T-helper 1 cell (primary cell): ENCODE measurements around the gene TJAP1.
"Not testable (repeated sequence)": the region's sequence is repeated elsewhere in the genome, so short reads cannot be mapped to it uniquely, and the experiment has no call there.

Source experiments
- DNase-seq, 5 donors: peaks; one replicate each; pipeline ENCODE4 v3.0.0-alpha.2; 2012 to 2020

TJAP1 gene

GRCh38 chr6:43488667-43489276, 11.4 kb downstream of the TJAP1 start:
- DNase-seq: no peak

GRCh38 chr6:43489277-43490072, 12.1 kb downstream of the TJAP1 start:
- no peak for DNase-seq

- no peak for DNase-seq
Measured at GRCh38 chr6:43490523-43490939, 13.2 kb downstream of the TJAP1 start.

GRCh38 chr6:43491750-43492661, 14.6 kb downstream of the TJAP1 start:
- no peak for DNase-seq

GRCh38 chr6:43492673-43493072, 15.3 kb downstream of the TJAP1 start:
- no peak for DNase-seq

GRCh38 chr6:43493230-43493629, 15.9 kb downstream of the TJAP1 start:
- DNase-seq: no peak

GRCh38 chr6:43493833-43494232, 16.5 kb downstream of the TJAP1 start:
- DNase-seq: no peak

- no peak for DNase-seq
Measured at GRCh38 chr6:43494321-43494720, 17.0 kb downstream of the TJAP1 start.

GRCh38 chr6:43494766-43495165, 17.4 kb downstream of the TJAP1 start:
- no peak for DNase-seq

GRCh38 chr6:43495409-43495941, 18.1 kb downstream of the TJAP1 start:
- peak in 1 of 5 donors; percentile 41 for DNase-seq

- DNase-seq: no peak
Measured at GRCh38 chr6:43496370-43497128, 19.2 kb downstream of the TJAP1 start.

GRCh38 chr6:43497129-43497396, 19.7 kb downstream of the TJAP1 start:
- DNase-seq: no peak

- DNase-seq: no peak
Measured at GRCh38 chr6:43497689-43498088, 20.3 kb downstream of the TJAP1 start.

GRCh38 chr6:43498291-43498690, 20.9 kb downstream of the TJAP1 start:
- DNase-seq: not testable (repeated sequence)

GRCh38 chr6:43499028-43499815, 21.9 kb downstream of the TJAP1 start:
- DNase-seq: no peak

- DNase-seq: no peak
Measured at GRCh38 chr6:43500921-43501320, 23.6 kb downstream of the TJAP1 start.

- DNase-seq: no peak
Measured at GRCh38 chr6:43502666-43503065, 25.3 kb downstream of the TJAP1 start.

GRCh38 chr6:43503443-43503842, 26.1 kb downstream of the TJAP1 start:
- DNase-seq: no peak

- no peak for DNase-seq
Measured at GRCh38 chr6:43504756-43505593, 27.6 kb downstream of the TJAP1 start.

GRCh38 chr6:43505718-43506117, 28.3 kb downstream of the TJAP1 start:
- DNase-seq: no peak

- DNase-seq: no peak
Measured at GRCh38 chr6:43506171-43506570, 28.8 kb downstream of the TJAP1 start.
